ENCODE data around the gene DPP6. TPM values are rescaled to one million over a fixed set of nuclear protein-coding genes. Genes with fewer than 3 reads are reported as not detected.

DPP6 gene
- total RNA-seq, 1 donor from 2014 or later: 2.2 TPM

DNA sequence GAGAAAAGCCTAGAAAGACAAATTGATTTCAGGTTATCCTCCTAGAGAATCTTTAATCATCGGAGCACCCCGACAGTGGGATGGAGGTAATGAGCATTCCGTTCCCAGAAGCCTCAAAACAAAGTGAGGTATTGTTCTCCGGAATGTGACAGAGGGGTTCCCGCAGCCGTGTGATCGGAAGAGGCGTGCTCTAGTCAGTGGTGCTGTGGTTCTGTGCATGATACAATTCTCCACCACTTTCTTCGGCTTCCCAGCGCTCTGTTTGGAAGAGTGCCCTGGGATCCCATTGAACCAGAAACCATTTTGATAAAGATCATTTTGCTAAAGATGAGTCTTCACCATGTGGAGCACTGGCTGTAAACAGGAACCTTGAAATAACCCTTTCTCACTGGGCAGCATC, 516.1 kb downstream of the DPP6 start:
- no peak overlapping the region for H3K27ac Mint-ChIP-seq (ENCODE audit: unreplicated experiment)
- H3K27me3 Mint-ChIP-seq (ENCODE audit: low read depth): peaks cover 19% of the 10 kb centered on the region
- no peaks in the 10 kb centered on the region for H3K9me3 Mint-ChIP-seq
- H3K4me1 Mint-ChIP-seq: no peaks in the 10 kb centered on the region
- H3K36me3 Mint-ChIP-seq (ENCODE audit: low read depth): no peaks in the 10 kb centered on the region
- TF ChIP-seq, protein P1, sequence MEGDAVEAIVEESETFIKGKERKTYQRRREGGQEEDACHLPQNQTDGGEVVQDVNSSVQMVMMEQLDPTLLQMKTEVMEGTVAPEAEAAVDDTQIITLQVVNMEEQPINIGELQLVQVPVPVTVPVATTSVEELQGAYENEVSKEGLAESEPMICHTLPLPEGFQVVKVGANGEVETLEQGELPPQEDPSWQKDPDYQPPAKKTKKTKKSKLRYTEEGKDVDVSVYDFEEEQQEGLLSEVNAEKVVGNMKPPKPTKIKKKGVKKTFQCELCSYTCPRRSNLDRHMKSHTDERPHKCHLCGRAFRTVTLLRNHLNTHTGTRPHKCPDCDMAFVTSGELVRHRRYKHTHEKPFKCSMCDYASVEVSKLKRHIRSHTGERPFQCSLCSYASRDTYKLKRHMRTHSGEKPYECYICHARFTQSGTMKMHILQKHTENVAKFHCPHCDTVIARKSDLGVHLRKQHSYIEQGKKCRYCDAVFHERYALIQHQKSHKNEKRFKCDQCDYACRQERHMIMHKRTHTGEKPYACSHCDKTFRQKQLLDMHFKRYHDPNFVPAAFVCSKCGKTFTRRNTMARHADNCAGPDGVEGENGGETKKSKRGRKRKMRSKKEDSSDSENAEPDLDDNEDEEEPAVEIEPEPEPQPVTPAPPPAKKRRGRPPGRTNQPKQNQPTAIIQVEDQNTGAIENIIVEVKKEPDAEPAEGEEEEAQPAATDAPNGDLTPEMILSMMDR (conservative IDR thresholded peaks at IDR 0.05): no peak
- DNase-seq (ENCODE audit: low read depth, low spot score): no peak
- H3K4me3 Mint-ChIP-seq: no peak overlapping the region

DNA sequence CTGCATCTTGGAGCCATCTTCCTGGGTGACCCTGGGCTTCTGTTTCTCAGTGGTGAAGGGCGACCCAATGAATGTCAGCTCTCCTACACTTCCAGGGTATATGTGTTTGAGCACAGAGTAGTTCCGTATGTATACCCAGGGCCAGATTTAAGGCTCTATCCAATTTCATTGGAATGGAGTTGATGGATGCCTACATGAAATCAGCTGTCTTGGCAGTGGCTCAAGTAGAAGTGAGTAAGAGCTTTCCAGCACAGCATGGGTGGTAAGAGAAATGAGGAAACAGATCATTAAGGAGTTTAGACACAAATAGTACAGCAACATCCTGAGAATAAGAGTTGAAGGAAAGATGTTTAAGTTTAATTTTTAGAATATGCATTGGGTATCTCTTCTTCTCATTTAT, 517.7 kb downstream of the DPP6 start:
- H3K36me3 Mint-ChIP-seq (ENCODE audit: low read depth): no peaks in the 10 kb centered on the region
- H3K27me3 Mint-ChIP-seq (ENCODE audit: low read depth): peaks cover 14% of the 10 kb centered on the region

DNA sequence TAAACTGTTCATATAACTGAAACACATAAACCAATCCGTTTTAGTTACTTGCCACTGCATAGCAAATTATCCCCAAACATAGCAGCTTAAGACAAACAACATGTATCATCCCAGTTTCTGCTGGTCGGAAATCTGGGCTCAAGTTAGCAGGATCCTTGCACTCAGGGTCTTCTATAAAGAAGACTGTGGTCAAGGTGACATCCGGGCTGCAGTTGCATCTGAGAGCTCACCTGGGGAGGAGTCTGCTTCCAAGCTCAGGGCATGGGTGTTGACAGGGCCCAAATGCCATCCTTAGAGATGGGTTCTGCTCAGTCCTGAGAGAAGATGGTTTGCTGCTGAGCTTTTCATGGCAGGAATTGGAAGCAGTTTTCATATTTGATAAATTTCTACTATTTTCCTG, 519.6 kb downstream of the DPP6 start:
- H3K4me3 Mint-ChIP-seq: no peak overlapping the region
- DNase-seq (ENCODE audit: low read depth, low spot score): no peak
- TF ChIP-seq, protein P1 (conservative IDR thresholded peaks at IDR 0.05): no peak
- H3K36me3 Mint-ChIP-seq (ENCODE audit: low read depth): no peaks in the 10 kb centered on the region
- no peak overlapping the region for H3K27ac Mint-ChIP-seq (ENCODE audit: unreplicated experiment)
- H3K4me1 Mint-ChIP-seq: no peaks in the 10 kb centered on the region
- peaks cover 13% of the 10 kb centered on the region for H3K27me3 Mint-ChIP-seq (ENCODE audit: low read depth)
- H3K9me3 Mint-ChIP-seq: peaks cover 3% of the 10 kb centered on the region

More for the DNA sequence above, 517.7 kb downstream of the DPP6 start:
- no peak for DNase-seq (ENCODE audit: low read depth, low spot score)
- Mint-ChIP-seq H3K27ac (ENCODE audit: unreplicated experiment) (no peak overlapping the region), H3K4me1 (no peaks in the 10 kb centered on the region), H3K4me3 (no peak overlapping the region), H3K9me3 (no peaks in the 10 kb centered on the region)
- TF ChIP-seq, protein P1 (conservative IDR thresholded peaks at IDR 0.05): no peak

DNA sequence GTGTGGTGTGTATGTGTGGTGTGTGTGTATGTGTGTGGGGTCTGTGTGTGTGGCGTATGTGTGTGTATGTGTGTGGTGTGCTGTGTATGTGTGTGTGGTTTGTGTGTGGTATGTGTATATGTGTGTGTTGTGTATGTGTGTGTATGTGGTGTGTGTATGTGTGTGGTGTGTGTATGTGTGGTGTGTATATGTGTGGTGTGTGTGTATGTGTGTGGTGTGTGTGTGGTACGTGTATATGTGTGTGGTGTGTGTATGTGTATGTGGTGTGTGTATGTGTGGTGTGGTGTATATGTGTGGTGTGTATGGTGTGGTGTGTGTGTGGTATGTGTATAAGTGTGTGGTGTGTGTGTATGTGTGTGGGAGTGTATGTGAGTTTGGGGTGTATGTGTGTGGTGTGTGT, 522.0 kb downstream of the DPP6 start:
- Mint-ChIP-seq H3K36me3 (ENCODE audit: low read depth) (no peaks in the 10 kb centered on the region), H3K4me3 (no peak overlapping the region), H3K27me3 (ENCODE audit: low read depth) (peaks cover 16% of the 10 kb centered on the region), H3K9me3 (peaks cover 6% of the 10 kb centered on the region), H3K27ac (ENCODE audit: unreplicated experiment) (no peak overlapping the region), H3K4me1 (no peaks in the 10 kb centered on the region)
- DNase-seq (ENCODE audit: low read depth, low spot score): no peak
- TF ChIP-seq, protein P1 (conservative IDR thresholded peaks at IDR 0.05): no peak

DNA sequence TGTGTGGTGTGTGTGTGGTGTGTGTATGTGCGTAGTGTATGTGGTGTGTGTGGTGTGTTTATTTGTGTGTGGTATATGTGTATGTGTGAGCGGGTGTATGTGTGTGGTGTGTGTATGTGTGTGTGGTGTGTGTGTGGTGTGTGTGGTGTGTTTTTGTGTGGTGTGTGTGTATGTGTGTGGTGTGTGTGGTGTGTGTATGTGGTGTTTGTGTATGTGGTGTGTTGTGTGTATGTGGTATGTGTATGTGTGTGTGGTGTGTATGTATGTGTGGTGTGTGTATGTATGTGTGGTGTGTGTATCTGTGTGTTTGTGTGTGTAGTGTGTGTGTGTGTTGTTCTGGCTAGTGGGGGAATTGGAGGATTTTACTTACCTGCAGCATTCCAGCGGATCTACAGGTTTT, 523.3 kb downstream of the DPP6 start:
- Mint-ChIP-seq H3K4me3 (no peak overlapping the region), H3K36me3 (ENCODE audit: low read depth) (no peaks in the 10 kb centered on the region), H3K4me1 (no peaks in the 10 kb centered on the region), H3K27me3 (ENCODE audit: low read depth) (peaks cover 12% of the 10 kb centered on the region), H3K27ac (ENCODE audit: unreplicated experiment) (no peak overlapping the region), H3K9me3 (peaks cover 6% of the 10 kb centered on the region)
- no peak for DNase-seq (ENCODE audit: low read depth, low spot score)
- TF ChIP-seq, protein P1 (conservative IDR thresholded peaks at IDR 0.05): no peak

DNA sequence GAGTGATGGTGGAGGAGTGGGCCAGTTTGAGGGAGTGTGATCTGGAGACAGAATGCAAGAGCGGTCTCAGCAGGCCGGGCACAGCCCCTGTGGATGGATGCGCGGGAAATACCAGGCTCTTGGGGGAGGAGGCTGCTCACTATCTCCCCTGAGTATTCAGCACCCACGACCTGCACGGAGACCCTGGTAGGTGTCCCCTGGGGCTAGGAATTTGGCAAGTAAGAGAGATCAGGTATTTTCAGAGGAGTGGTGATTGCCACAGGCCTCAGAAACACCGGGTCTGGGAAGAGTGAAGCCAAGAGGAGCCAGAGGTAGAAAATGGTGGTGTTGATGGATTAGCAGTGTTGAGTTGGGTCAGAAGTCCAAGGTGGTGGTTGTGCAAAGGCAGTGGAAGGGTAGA, 524.4 kb downstream of the DPP6 start:
- TF ChIP-seq, protein P1 (conservative IDR thresholded peaks at IDR 0.05): no peak
- peaks cover 11% of the 10 kb centered on the region for H3K27me3 Mint-ChIP-seq (ENCODE audit: low read depth)
- no peak overlapping the region for H3K27ac Mint-ChIP-seq (ENCODE audit: unreplicated experiment)
- H3K4me1 Mint-ChIP-seq: no peaks in the 10 kb centered on the region
- H3K4me3 Mint-ChIP-seq: no peak overlapping the region
- peaks cover 6% of the 10 kb centered on the region for H3K9me3 Mint-ChIP-seq
- no peaks in the 10 kb centered on the region for H3K36me3 Mint-ChIP-seq (ENCODE audit: low read depth)
- DNase-seq (ENCODE audit: low read depth, low spot score): no peak
